Trophoblast cell (in vitro differentiated cells and primary cell): Measurements from ENCODE around the gene RPS28.
A peak's percentile ranks its signal among the peaks of the same experiment; 100 is the strongest.
"Not testable (repeated sequence)": the region's sequence is repeated elsewhere in the genome, so short reads cannot be mapped to it uniquely, and the experiment has no call there.

Experiments
- DNase-seq, 2 donors: peaks; one replicate each; pipeline ENCODE4 v3.0.0-alpha.2; 2016
- H2AFZ ChIP-seq: 2 replicates; pipeline ENCODE4 v1.6.1; 2013; ENCODE audit warnings: low read length, moderate library complexity, mild to moderate bottlenecking; ENCODE audit not compliant: insufficient read depth, poor library complexity
- H2AK5ac ChIP-seq: 2 replicates; pipeline ENCODE4 v1.6.1; 2013; ENCODE audit warnings: mild to moderate bottlenecking, low read length
- H2BK120ac ChIP-seq: 2 replicates; pipeline ENCODE4 v1.6.1; 2013; ENCODE audit warnings: low read length, mild to moderate bottlenecking, moderate library complexity; ENCODE audit not compliant: insufficient read depth, poor library complexity
- H2BK12ac ChIP-seq: 2 replicates; pipeline ENCODE4 v1.6.1; 2013; ENCODE audit warnings: mild to moderate bottlenecking, low read length, moderate library complexity
- H2BK5ac ChIP-seq: 2 replicates; pipeline ENCODE4 v1.6.1; 2013; ENCODE audit warnings: low read length, low read depth, moderate library complexity, mild to moderate bottlenecking; ENCODE audit not compliant: poor library complexity
- H3K14ac ChIP-seq: 2 replicates; pipeline ENCODE4 v1.6.1; 2013; ENCODE audit warnings: mild to moderate bottlenecking, low read length
- H3K18ac ChIP-seq: 2 replicates; pipeline ENCODE4 v1.6.1; 2013; ENCODE audit warnings: mild to moderate bottlenecking, low read length
- H3K23ac ChIP-seq: 2 replicates; pipeline ENCODE4 v1.6.1; 2013; ENCODE audit warnings: low read length
- H3K27ac ChIP-seq: 2 replicates; pipeline ENCODE4 v1.5.1; 2013; ENCODE audit warnings: low read depth, mild to moderate bottlenecking, inconsistent platforms, low read length, moderate library complexity
- H3K27me3 ChIP-seq: 2 replicates; pipeline ENCODE4 v1.6.1; 2013; ENCODE audit warnings: inconsistent platforms, mild to moderate bottlenecking, low read length, moderate library complexity; ENCODE audit not compliant: insufficient read depth
- H3K36me3 ChIP-seq, 2 experiments: 1 replicate in 1 of 2; 2 replicates in 1 of 2; pipeline ENCODE4 v1.6.1; 2013; ENCODE audit warnings: low read length in 2 of 2, mild to moderate bottlenecking in 2 of 2, moderate library complexity in 1 of 2; ENCODE audit not compliant: insufficient read depth in 2 of 2, control insufficient read depth in 1 of 2
- H3K4ac ChIP-seq: 2 replicates; pipeline ENCODE4 v1.6.1; 2013; ENCODE audit warnings: low read depth, mild to moderate bottlenecking, low read length, moderate library complexity
- H3K4me1 ChIP-seq, 2 experiments: 1 replicate in 1 of 2; 2 replicates in 1 of 2; pipeline ENCODE4 v1.6.1; 2013; ENCODE audit warnings: low read length in 2 of 2, mild to moderate bottlenecking in 2 of 2, moderate library complexity in 1 of 2; ENCODE audit not compliant: insufficient read depth in 2 of 2, control insufficient read depth in 1 of 2
- H3K4me2 ChIP-seq: 2 replicates; pipeline ENCODE4 v1.6.1; 2013; ENCODE audit warnings: inconsistent platforms, mild to moderate bottlenecking, low read length, moderate library complexity
- H3K4me3 ChIP-seq: 2 replicates; pipeline ENCODE4 v1.5.1; 2013; ENCODE audit warnings: mild to moderate bottlenecking, low read depth, low read length, inconsistent platforms
- H3K79me1 ChIP-seq: one replicate; pipeline ENCODE4 v1.6.1; 2013; ENCODE audit warnings: low read length
- H3K79me2 ChIP-seq: 2 replicates; pipeline ENCODE4 v1.6.1; 2013; ENCODE audit warnings: low read length, mild to moderate bottlenecking; ENCODE audit not compliant: control insufficient read depth, insufficient read depth, poor library complexity
- H3K9ac ChIP-seq: 2 replicates; pipeline ENCODE4 v1.6.1; 2013; ENCODE audit warnings: mild to moderate bottlenecking, low read length
- H3K9me3 ChIP-seq: 2 replicates; pipeline ENCODE4 v1.6.1; 2013; ENCODE audit warnings: low read depth, mild to moderate bottlenecking, control low read depth, inconsistent platforms, low read length; ENCODE audit not compliant: insufficient read depth
- H4K12ac ChIP-seq: 2 replicates; pipeline ENCODE4 v1.6.1; 2013; ENCODE audit warnings: low read depth, mild to moderate bottlenecking, low read length, moderate library complexity
- H4K8ac ChIP-seq: 2 replicates; pipeline ENCODE4 v1.6.1; 2013; ENCODE audit warnings: low read depth, mild to moderate bottlenecking, low read length, moderate library complexity
- H4K91ac ChIP-seq: one replicate; pipeline ENCODE4 v1.6.1; 2013; ENCODE audit warnings: low read depth, mild to moderate bottlenecking, low read length, moderate library complexity
- WGBS: extraction: QIAGEN DNeasy Blood & Tissue Kit; methylation state at CpG from one replicate; pipeline ENCODE4 v1.1.7; 2013; ENCODE audit warnings: missing lambda C conversion rate; ENCODE audit not compliant: insufficient read length, insufficient coverage; ENCODE audit errors: extremely low coverage; 5-methylcytosine and 5-hydroxymethylcytosine counted together

The RPS28 gene

GRCh38 chr19:8352845-8353244 lies 31.5 kb downstream of the RPS28 start:
- H2BK120ac ChIP-seq, H4K8ac ChIP-seq, H3K79me2 ChIP-seq, H3K14ac ChIP-seq, H3K27ac ChIP-seq, H3K4me2 ChIP-seq, H4K91ac ChIP-seq, H3K4ac ChIP-seq, H4K12ac ChIP-seq, H3K36me3 ChIP-seq, H3K27me3 ChIP-seq, H3K79me1 ChIP-seq, H3K23ac ChIP-seq, H2BK5ac ChIP-seq, DNase-seq, H2AK5ac ChIP-seq, H3K18ac ChIP-seq, H2BK12ac ChIP-seq, H3K9ac ChIP-seq, H2AFZ ChIP-seq, H3K4me3 ChIP-seq, H3K4me1 ChIP-seq, H3K9me3 ChIP-seq: not testable (repeated sequence)
- WGBS: no CpG with 5 or more reads among the region's 5 CpGs

- no peak overlapping the region for H4K8ac ChIP-seq
- no peak overlapping the region for H3K4me2 ChIP-seq
- H4K12ac ChIP-seq: no peak overlapping the region
- peak overlapping the region; percentile 7 for H3K27ac ChIP-seq
- no peak overlapping the region for H2AK5ac ChIP-seq
- no peak overlapping the region for H3K4ac ChIP-seq
- H3K79me1 ChIP-seq: peaks cover 2% of the 10 kb centered on the region
- no peaks in the 10 kb centered on the region for H3K27me3 ChIP-seq
- H3K4me1 ChIP-seq: peaks cover 0 to 4% of the 10 kb centered on the region in 2 experiments
- no peak overlapping the region for H3K14ac ChIP-seq
- H2BK12ac ChIP-seq: no peak overlapping the region
- H3K18ac ChIP-seq: no peak overlapping the region
- no peak overlapping the region for H3K23ac ChIP-seq
- no peaks in the 10 kb centered on the region for H3K36me3 ChIP-seq
- H2AFZ ChIP-seq: no peak overlapping the region
- no peak overlapping the region for H2BK5ac ChIP-seq
- H3K9ac ChIP-seq: no peak overlapping the region
- no CpG with 5 or more reads among the region's 6 CpGs for WGBS
- no peak overlapping the region for H2BK120ac ChIP-seq
- no peak overlapping the region for H3K4me3 ChIP-seq
- H3K9me3 ChIP-seq: peaks cover 1% of the 10 kb centered on the region
- DNase-seq: peak; percentile 54 to 70
- no peak overlapping the region for H4K91ac ChIP-seq
- no peaks in the 10 kb centered on the region for H3K79me2 ChIP-seq
Measured at GRCh38 chr19:8355631-8356402, 34.5 kb downstream of the RPS28 start.

GRCh38 chr19:8357007-8357521 lies 35.8 kb downstream of the RPS28 start:
- no peak overlapping the region for H2BK120ac ChIP-seq
- no peak overlapping the region for H4K91ac ChIP-seq
- H2BK12ac ChIP-seq: no peak overlapping the region
- H3K27me3 ChIP-seq: no peaks in the 10 kb centered on the region
- WGBS: no CpG with 5 or more reads among the region's 4 CpGs
- no peak overlapping the region for H4K8ac ChIP-seq
- peak in 1 of 2 donors; percentile 58 for DNase-seq
- H3K14ac ChIP-seq: no peak overlapping the region
- H2BK5ac ChIP-seq: no peak overlapping the region
- H3K4me2 ChIP-seq: no peak overlapping the region
- H3K4me1 ChIP-seq: peaks cover under 1 to 4% of the 10 kb centered on the region in 2 experiments
- H3K9ac ChIP-seq: no peak overlapping the region
- H3K9me3 ChIP-seq: peaks cover 1% of the 10 kb centered on the region
- H3K4me3 ChIP-seq: no peak overlapping the region
- H3K18ac ChIP-seq: no peak overlapping the region
- H2AK5ac ChIP-seq: no peak overlapping the region
- H3K36me3 ChIP-seq: no peaks in the 10 kb centered on the region
- H3K4ac ChIP-seq: no peak overlapping the region
- H3K23ac ChIP-seq: no peak overlapping the region
- no peaks in the 10 kb centered on the region for H3K79me2 ChIP-seq
- peaks cover 2% of the 10 kb centered on the region for H3K79me1 ChIP-seq
- H4K12ac ChIP-seq: no peak overlapping the region
- H2AFZ ChIP-seq: no peak overlapping the region
- no peak overlapping the region for H3K27ac ChIP-seq

GRCh38 chr19:8358948-8359347 lies 37.7 kb downstream of the RPS28 start:
- Histone ChIP-seq H3K14ac (no peak overlapping the region), H4K8ac (no peak overlapping the region), H3K27me3 (peaks cover 2% of the 10 kb centered on the region), H2AFZ (no peak overlapping the region), H3K18ac (no peak overlapping the region), H3K9ac (no peak overlapping the region), H3K4ac (no peak overlapping the region), H4K91ac (no peak overlapping the region), H4K12ac (no peak overlapping the region), H2BK12ac (no peak overlapping the region), H2AK5ac (no peak overlapping the region), H3K79me2 (no peaks in the 10 kb centered on the region), H2BK120ac (no peak overlapping the region), H3K4me1 (peaks cover 5 to 7% of the 10 kb centered on the region in 2 experiments), H3K4me2 (no peak overlapping the region), H3K9me3 (peaks cover 1% of the 10 kb centered on the region), H3K36me3 (no peaks in the 10 kb centered on the region), H3K23ac (no peak overlapping the region), H2BK5ac (no peak overlapping the region), H3K27ac (no peak overlapping the region), H3K79me1 (peaks cover 4% of the 10 kb centered on the region), H3K4me3 (no peak overlapping the region)
- no CpG with 5 or more reads among the region's 6 CpGs for WGBS
- DNase-seq: peak in 1 of 2 donors; percentile 25
